HUDEP-2 (cell line): ENCODE measurements around the gene FAM135A.
A peak's percentile ranks its signal among the peaks of the same experiment; 100 is the strongest.
"Not testable (repeated sequence)": the region's sequence is repeated elsewhere in the genome, so short reads cannot be mapped to it uniquely, and the experiment has no call there.

Experiments
- DNase-seq, 76 experiments: peaks; one replicate each; lab custom pipeline; 2025; ENCODE audit not compliant: unreplicated experiment in 76 of 76; lab: John Stamatoyannopoulos, UW

The FAM135A gene

DNA sequence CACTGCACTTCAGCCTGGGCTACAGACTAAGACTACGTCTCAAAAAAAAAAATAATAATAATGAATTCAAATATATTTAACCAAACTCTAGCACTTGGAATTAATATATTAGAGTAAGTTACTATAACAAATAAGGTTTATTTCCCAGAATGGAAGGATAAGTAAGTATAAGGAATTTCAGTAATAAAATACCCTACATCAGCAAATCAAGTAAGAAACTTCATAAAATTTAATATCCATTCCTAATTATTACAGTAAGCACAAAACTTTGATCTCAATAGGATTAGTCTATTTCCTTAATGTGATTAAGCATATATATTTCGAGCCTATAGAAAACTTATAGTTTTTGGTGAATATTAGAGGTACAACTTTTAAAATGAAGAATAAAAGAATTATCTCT, 116.7 kb downstream of the FAM135A start:
- no peak for DNase-seq

DNA sequence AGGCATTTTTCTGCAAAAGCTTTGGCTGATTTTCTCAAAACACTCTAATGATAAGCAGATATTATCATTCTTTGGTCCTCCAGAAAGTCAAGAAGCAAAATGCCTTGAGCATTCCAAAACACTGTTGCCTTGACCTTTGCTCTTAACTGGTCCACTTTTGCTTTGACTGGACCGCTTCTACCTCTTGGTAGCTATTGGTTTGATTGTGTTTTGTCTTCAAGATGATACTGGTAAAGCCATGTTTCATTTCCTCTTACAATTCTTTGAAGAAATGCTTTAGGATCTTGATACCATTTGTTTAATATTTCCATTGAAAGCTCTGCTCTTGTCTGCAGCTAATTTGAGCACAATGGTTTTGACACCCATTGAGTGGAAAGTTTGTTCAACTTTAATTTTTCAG, 117.8 kb downstream of the FAM135A start:
- DNase-seq: no peak

DNA sequence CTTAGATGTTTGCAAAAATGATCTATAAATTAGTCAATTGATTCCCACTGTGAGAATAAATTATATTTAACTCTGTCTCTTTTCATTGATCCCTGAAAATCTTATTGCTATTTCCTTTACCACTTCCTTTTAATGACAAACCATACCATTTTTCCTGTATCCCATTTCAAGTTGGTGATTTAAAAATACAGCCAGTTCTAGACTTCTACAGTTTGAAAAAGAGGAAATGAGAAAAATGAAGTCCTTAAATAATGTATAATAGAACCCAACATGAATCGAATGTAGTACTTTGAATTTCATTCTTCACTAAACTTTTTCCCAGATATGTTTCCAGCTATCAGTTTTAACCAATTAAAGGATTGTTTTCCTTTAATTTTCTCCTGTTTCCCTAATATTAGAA, 124.0 kb downstream of the FAM135A start:
- DNase-seq: no peak

DNA sequence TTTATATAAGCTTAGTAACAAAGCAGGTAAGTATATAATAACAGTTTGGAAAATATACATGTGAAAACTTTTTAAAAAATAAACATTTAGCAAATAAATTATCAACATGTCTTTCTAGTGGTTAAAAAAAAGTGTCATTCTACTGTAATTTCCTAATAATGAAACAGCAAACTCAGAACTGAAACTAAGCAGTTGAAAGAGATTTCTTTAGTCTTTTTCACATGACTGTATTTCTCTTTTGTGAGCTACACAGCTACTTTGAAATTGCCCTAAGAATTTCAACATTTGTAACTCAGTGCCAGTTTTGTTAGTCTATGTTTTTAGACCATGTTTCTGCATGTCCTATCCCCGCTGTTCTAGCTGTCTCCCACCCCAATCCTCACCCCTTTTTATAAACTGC, 125.1 kb downstream of the FAM135A start:
- DNase-seq: no peak

- peak in 14 of 76 experiments; percentile 4 to 41 (median 16) for DNase-seq
Observed at GRCh38 chr6:70547313-70547712, 134.0 kb downstream of the FAM135A start.

GRCh38 chr6:70547905-70548304, 134.6 kb downstream of the FAM135A start:
- no peak for DNase-seq

GRCh38 chr6:70549327-70549726, 136.0 kb downstream of the FAM135A start:
- no peak for DNase-seq

- no peak for DNase-seq
Observed at GRCh38 chr6:70551566-70551965, 138.3 kb downstream of the FAM135A start.

- DNase-seq: not testable (repeated sequence)
Observed at GRCh38 chr6:70552286-70552940, 139.1 kb downstream of the FAM135A start.

- DNase-seq: no peak
Observed at GRCh38 chr6:70552974-70553373, 139.7 kb downstream of the FAM135A start.

DNA sequence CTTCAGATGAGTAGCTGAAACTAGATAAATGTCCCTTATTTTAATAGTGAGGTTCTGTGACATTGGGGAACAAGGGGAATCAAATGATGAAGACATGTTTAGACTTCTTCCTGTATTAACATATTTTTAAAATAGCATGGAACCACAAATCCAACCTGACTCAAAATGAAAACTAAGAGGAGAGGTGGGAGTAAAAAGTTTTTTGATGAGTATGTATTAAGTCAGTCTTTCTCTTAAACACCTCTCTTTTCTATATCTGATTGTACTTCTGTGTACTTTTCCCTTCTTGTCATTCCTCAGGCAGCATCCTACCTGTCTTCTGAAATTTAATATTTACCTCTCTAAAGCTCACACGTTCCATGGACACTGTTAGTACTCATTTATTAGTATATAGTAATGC, 144.7 kb downstream of the FAM135A start:
- DNase-seq: no peak

DNA sequence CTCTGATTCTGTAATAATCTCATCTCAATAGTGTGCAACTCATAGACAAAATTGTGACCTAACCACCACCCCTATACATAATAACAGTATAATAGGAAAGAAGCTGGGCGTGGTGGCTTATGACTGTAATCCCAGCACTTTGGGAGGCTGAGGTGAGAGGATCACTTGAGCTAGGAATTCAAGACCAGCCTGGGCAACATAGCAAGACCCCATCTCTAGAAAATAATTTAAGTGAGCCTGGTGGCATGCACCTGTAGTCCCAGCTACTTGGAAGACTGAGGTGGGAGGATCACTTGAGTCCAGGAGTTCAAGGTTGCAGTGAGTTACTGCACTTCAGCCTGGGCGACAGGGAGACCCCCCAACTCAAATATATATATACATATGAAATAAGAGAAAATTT, 149.1 kb downstream of the FAM135A start:
- DNase-seq: not testable (repeated sequence)

DNA sequence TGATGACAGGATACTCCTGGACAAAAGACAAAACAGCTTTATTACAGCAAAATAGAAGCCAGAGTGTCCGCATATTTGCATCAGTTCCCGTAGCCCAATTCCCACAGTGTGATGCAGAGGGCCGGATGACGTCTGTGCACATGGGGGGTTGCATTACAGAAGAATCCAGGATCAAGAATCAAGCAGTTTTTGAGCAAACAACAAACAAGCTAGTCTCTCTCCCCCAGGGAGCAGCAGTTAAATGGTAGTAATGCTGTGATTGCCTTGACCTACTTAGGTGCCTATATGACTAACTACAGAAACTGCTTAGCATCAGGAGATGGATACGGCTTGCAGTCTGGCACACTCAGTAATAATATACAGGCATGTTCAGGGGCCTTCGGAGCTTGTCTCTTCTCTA, 150.2 kb downstream of the FAM135A start:
- DNase-seq: no peak

GRCh38 chr6:70566751-70567382, 153.6 kb downstream of the FAM135A start, which contains the start of gene SDHAF4:
Gene SDHAF4, plus strand, starts transcription at chr6:70566930. Its CDS starts 11 bp downstream, at chr6:70566941.
- DNase-seq: peak in 75 of 76 experiments; percentile 74 to 97 (median 92)

DNA sequence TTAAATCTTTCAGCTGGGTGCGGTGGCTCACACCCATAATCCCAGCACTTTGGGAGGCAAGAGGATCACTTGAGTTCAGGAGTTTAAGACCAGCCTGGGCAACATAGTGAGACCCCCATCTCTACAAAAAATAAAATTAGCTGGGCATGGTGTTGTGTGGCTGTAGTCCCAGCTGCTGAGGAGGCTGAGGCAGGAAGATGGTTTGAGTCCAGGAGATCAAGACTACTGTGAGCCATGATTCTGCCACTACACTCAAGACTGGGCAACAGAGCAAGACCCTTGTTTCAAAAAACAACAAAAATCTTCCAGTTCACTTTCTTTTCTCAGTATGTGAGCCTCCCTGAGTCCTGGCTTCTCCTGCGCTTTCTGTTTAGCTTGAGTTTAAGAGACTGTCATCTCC, 161.3 kb downstream of the FAM135A start:
- DNase-seq: no peak

DNA sequence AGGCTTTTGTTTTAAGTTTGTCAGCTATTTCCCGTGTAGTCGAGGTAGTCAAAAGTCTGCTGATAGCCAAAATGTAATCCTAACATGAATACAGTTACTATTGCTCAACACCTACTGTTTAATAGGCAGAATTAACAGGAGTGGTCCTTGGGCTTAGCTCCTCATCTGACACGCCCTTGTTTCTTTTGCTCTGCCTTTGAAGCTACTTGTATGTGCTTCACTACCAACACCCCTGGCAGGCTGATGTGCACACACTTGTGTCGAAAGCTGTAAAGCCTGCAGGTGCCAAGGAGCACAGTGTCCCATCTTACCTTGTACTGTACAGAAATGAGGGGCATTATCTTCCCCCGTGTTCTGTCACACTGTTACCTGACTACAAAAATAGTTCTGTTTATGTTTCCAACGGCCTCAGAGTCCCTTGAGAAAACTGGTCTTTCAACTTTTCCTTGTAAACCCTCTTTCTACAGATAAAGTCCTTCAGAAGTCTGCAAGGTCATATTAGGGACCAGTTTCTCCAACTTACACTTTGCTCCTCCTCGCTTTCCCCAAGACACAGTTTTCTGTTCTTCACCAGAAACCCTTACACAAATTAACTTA, 162.7 kb downstream of the FAM135A start:
- DNase-seq: no peak

DNA sequence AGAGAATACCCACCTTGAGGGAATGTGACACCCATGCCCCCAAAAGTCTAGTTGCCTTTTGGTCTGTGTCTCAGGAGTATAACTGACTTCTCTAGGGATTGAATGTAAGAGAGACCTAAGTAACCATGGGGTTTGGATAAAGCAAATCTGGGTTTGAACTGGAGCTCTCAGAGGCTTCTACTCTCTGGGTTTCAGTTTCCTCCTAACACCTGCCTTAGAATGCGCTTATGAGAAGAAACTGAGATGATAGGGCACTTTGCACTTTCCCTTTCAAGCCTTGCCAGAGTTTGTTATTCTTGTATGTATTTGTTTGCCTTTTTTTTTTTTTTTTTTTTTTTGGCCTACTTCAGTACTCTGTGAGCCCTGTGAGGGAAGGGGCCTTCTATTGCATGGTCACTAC, 172.8 kb downstream of the FAM135A start:
- DNase-seq: no peak

DNA sequence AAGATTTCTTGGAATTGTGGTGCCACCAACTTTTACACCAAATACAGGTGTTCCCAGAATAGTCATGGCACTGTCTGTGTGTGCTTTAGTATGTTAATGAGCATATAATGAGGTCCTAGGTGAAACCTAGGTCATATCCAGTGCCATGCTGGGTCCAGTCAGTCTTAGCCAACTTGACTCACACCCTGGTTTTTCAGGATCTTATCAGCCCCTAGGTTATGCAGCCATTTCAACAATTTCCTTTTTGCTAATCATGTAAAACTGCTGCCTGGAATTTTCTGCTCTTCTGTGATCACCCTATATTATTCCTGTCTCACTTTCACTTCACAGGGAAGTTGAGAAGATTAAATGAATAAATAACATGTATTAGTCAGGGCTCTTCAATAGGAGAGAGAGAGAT, 177.1 kb downstream of the FAM135A start:
- no peak for DNase-seq

GRCh38 chr6:70592391-70593117, 179.2 kb downstream of the FAM135A start:
- DNase-seq: no peak

GRCh38 chr6:70593118-70593486, 179.8 kb downstream of the FAM135A start:
- no peak for DNase-seq

- peak in 20 of 76 experiments; percentile 6 to 48 (median 26) for DNase-seq
Observed at GRCh38 chr6:70599187-70599586, 185.9 kb downstream of the FAM135A start.
